Fibroblast of mammary gland (primary cell): ENCODE data around the gene PIN4.

Experiments
- DNase-seq: peaks from one replicate; pipeline ENCODE4 v3.0.0-alpha.2; 2010; ENCODE audit warnings: low read depth
- H3K4me3 ChIP-seq: 2 replicates; pipeline ENCODE4 v1.5.1; 2011; ENCODE audit warnings: low read depth, mild to moderate bottlenecking, low read length, moderate library complexity; ENCODE audit not compliant: control insufficient read depth
- CTCF ChIP-seq: conservative IDR thresholded peaks from 2 replicates; pipeline ENCODE4 v1.5.1; 2011; ENCODE audit warnings: low read depth, low read length, inconsistent platforms; ENCODE audit not compliant: control insufficient read depth, insufficient read depth

Gene PIN4

GRCh38 chrX:72142094-72142793 is 39.3 kb upstream of the PIN4 start:
- no peak for TF ChIP-seq CTCF
- no peak for DNase-seq
- no peak overlapping the region for H3K4me3 ChIP-seq

- H3K4me3 ChIP-seq = no peak overlapping the region
- TF ChIP-seq CTCF = no peak
Measured at GRCh38 chrX:72142794-72143608, 38.6 kb upstream of the PIN4 start.

GRCh38 chrX:72143609-72143907 is 38.0 kb upstream of the PIN4 start:
- TF ChIP-seq CTCF = no peak
- no peak for DNase-seq
- no peak overlapping the region for H3K4me3 ChIP-seq

More at GRCh38 chrX:72142794-72143608, 38.6 kb upstream of the PIN4 start:
- DNase-seq = no peak

GRCh38 chrX:72145181-72145580 is 36.4 kb upstream of the PIN4 start:
- no peak for TF ChIP-seq CTCF
- no peak for DNase-seq

GRCh38 chrX:72146527-72146926 is 35.0 kb upstream of the PIN4 start:
- no peak for DNase-seq
- no peak overlapping the region for H3K4me3 ChIP-seq
- TF ChIP-seq CTCF = no peak

More at GRCh38 chrX:72145181-72145580, 36.4 kb upstream of the PIN4 start:
- no peak overlapping the region for H3K4me3 ChIP-seq

GRCh38 chrX:72158773-72159172 is 22.8 kb upstream of the PIN4 start:
- TF ChIP-seq CTCF = no peak
- no peak for DNase-seq
- H3K4me3 ChIP-seq = no peak overlapping the region
